Osteocyte (in vitro differentiated cells): ENCODE measurements around the gene KAZALD1. TPM values are rescaled to one million over a fixed set of nuclear protein-coding genes. Genes with fewer than 3 reads are reported as not detected.

ENCODE experiments used
- DNase-seq: peaks from one replicate; pipeline ENCODE4 v3.0.0; 2021; ENCODE audit warnings: mixed read lengths; ENCODE audit not compliant: unreplicated experiment; ENCODE audit errors: extremely low spot score
- H3K27ac Mint-ChIP-seq: one replicate; pipeline ENCODE4 v1.8.0; 2021; ENCODE audit warnings: mild to moderate bottlenecking, mixed read lengths; ENCODE audit not compliant: unreplicated experiment
- H3K27me3 Mint-ChIP-seq: one replicate; pipeline ENCODE4 v1.8.0; 2021; ENCODE audit warnings: mixed read lengths; ENCODE audit not compliant: unreplicated experiment
- H3K36me3 Mint-ChIP-seq: one replicate; pipeline ENCODE4 v1.8.0; 2021; ENCODE audit warnings: mixed read lengths; ENCODE audit not compliant: unreplicated experiment
- H3K4me1 Mint-ChIP-seq: one replicate; pipeline ENCODE4 v1.8.0; 2021; ENCODE audit warnings: mixed read lengths; ENCODE audit not compliant: unreplicated experiment
- H3K4me3 Mint-ChIP-seq: one replicate; pipeline ENCODE4 v1.8.0; 2021; ENCODE audit warnings: mild to moderate bottlenecking, moderate library complexity, mixed read lengths; ENCODE audit not compliant: unreplicated experiment
- H3K9me3 Mint-ChIP-seq: one replicate; pipeline ENCODE4 v1.8.0; 2021; ENCODE audit warnings: mixed read lengths; ENCODE audit not compliant: unreplicated experiment
- CTCF ChIP-seq: fragments of 200-600 bp; sonication (generic); IDR thresholded peaks from 2 replicates; pipeline ENCODE4 v1.5.0; 2021; ENCODE audit warnings: antibody characterized with exemption, mild to moderate bottlenecking, moderate library complexity
- total RNA-seq: library from RNA; stranded (reverse); gene quantifications from 2 replicates; pipeline ENCODE4 v1.2.1, GENCODE V29; 2021

KAZALD1 gene
- total RNA-seq, 1 donor from 2014 or later, result 49.0 TPM

- H3K27ac Mint-ChIP-seq, result no peak overlapping the region
- no peak for DNase-seq
- no peaks in the 10 kb centered on the region for H3K9me3 Mint-ChIP-seq
- H3K27me3 Mint-ChIP-seq, result peaks cover 57% of the 10 kb centered on the region
- H3K36me3 Mint-ChIP-seq, result no peaks in the 10 kb centered on the region
- TF ChIP-seq CTCF, result no peak
- H3K4me3 Mint-ChIP-seq, result no peak overlapping the region
- H3K4me1 Mint-ChIP-seq, result no peaks in the 10 kb centered on the region
Measured at GRCh38 chr10:101112799-101113594, 51.2 kb downstream of the KAZALD1 start.

- H3K4me3 Mint-ChIP-seq, result no peak overlapping the region
- TF ChIP-seq CTCF, result no peak
- H3K27ac Mint-ChIP-seq, result no peak overlapping the region
- DNase-seq, result no peak
- no peaks in the 10 kb centered on the region for H3K4me1 Mint-ChIP-seq
- no peaks in the 10 kb centered on the region for H3K36me3 Mint-ChIP-seq
- peaks cover 61% of the 10 kb centered on the region for H3K27me3 Mint-ChIP-seq
- no peaks in the 10 kb centered on the region for H3K9me3 Mint-ChIP-seq
Measured at GRCh38 chr10:101113890-101114403, 52.2 kb downstream of the KAZALD1 start.

GRCh38 chr10:101114646-101115045 is 52.9 kb downstream of the KAZALD1 start:
- no peak overlapping the region for H3K4me3 Mint-ChIP-seq
- H3K36me3 Mint-ChIP-seq, result no peaks in the 10 kb centered on the region
- TF ChIP-seq CTCF, result no peak
- no peak for DNase-seq
- H3K4me1 Mint-ChIP-seq, result no peaks in the 10 kb centered on the region
- no peak overlapping the region for H3K27ac Mint-ChIP-seq
- no peaks in the 10 kb centered on the region for H3K9me3 Mint-ChIP-seq
- H3K27me3 Mint-ChIP-seq, result peaks cover 62% of the 10 kb centered on the region

Other genes with a start within 250 kb of the KAZALD1 start
- gene SLF2, start 149.0 kb upstream of the KAZALD1 start, total RNA-seq, result 27.7 and 28.3 TPM in 2 replicates
- 6.3 and 7.1 TPM in 2 replicates for gene SEMA4G, start 92.5 kb upstream of the KAZALD1 start, total RNA-seq
- 70.5 and 81.6 TPM in 2 replicates for gene MRPL43, start 74.5 kb upstream of the KAZALD1 start, total RNA-seq
- gene TWNK, start 74.4 kb upstream of the KAZALD1 start, total RNA-seq, result 7.1 and 7.7 TPM in 2 replicates
- gene LZTS2, start 62.2 kb upstream of the KAZALD1 start, total RNA-seq, result 69.9 and 72.1 TPM in 2 replicates
- 1.9 and 2.1 TPM in 2 replicates for gene PDZD7, start 30.9 kb upstream of the KAZALD1 start, total RNA-seq
- 78.3 and 81.0 TPM in 2 replicates for gene SFXN3, start 30.8 kb upstream of the KAZALD1 start, total RNA-seq
- not detected in 2 replicates for gene TLX1, start 69.3 kb downstream of the KAZALD1 start, total RNA-seq
- not detected in 2 replicates for gene LBX1, start 167.5 kb downstream of the KAZALD1 start, total RNA-seq